ENCODE results near the gene CAPN12. TPM values are rescaled to one million over a fixed set of nuclear protein-coding genes. Genes with fewer than 3 reads are reported as not detected.

The CAPN12 gene
- polyA plus RNA-seq, 1 donor (not counting 4 experiments of a cell fraction or from before 2014, with no cell fraction given), result 5.6 TPM

- no peak overlapping the region for H3K27ac ChIP-seq (ENCODE audit: control insufficient read depth, insufficient read depth, low read length)
- no peak for FAIRE-seq
- H3K9me1 ChIP-seq (ENCODE audit: control insufficient read depth, extremely low read depth, insufficient read depth, low read length), result no peaks in the 10 kb centered on the region
- no peak for TF ChIP-seq CTCF (optimal IDR thresholded peaks at IDR 0.05 in 1 of 3, IDR thresholded peaks at IDR 0.05 in 1 of 3, conservative IDR thresholded peaks at IDR 0.05 in 1 of 3; ENCODE audit: extremely low read depth in 1 of 3, insufficient read depth in 2 of 3, low read length in 3 of 3)
- TF ChIP-seq EZH2 (IDR thresholded peaks at IDR 0.05; ENCODE audit: low read length), result no peak
- H3K9ac ChIP-seq (ENCODE audit: control insufficient read depth, extremely low read depth, insufficient read depth, low read length), result no peak overlapping the region
- peaks cover 6% of the 10 kb centered on the region for H3K4me1 ChIP-seq (ENCODE audit: control insufficient read depth, extremely low read depth, insufficient read depth, low read length)
- no peak overlapping the region for H3K4me2 ChIP-seq (ENCODE audit: control insufficient read depth, extremely low read depth, insufficient read depth, low read depth, low read length)
- dilution Hi-C loops (cut with MboI; ENCODE audit: extremely low pct_ligation_motif_present, low sequenced_read_pairs), result no loop called here
- peaks cover 6% of the 10 kb centered on the region for H4K20me1 ChIP-seq (ENCODE audit: control insufficient read depth, extremely low read depth, insufficient read depth, low read length)
- H2AFZ ChIP-seq (ENCODE audit: control insufficient read depth, low read length), result no peak overlapping the region
- peaks cover 82 to 91% of the 10 kb centered on the region in 2 experiments for H3K36me3 ChIP-seq (ENCODE audit: control insufficient read depth in 2 of 2, extremely low read depth in 1 of 2, insufficient read depth in 2 of 2, low read length in 2 of 2)
- peaks cover 87% of the 10 kb centered on the region for H3K79me2 ChIP-seq (ENCODE audit: control insufficient read depth, insufficient read depth, low read length)
- H3K9me3 ChIP-seq (ENCODE audit: control insufficient read depth, low read depth, low read length), result no peaks in the 10 kb centered on the region
- no peak overlapping the region for H3K4me3 ChIP-seq (ENCODE audit: control insufficient read depth in 2 of 3, extremely low read depth in 1 of 3, insufficient read depth in 2 of 3, low read depth in 1 of 3, low read length in 3 of 3)
- H3K27me3 ChIP-seq (ENCODE audit: control insufficient read depth, extremely low read depth, insufficient read depth, low read length), result no peaks in the 10 kb centered on the region
- no peak for DNase-seq (ENCODE audit: low read depth, low spot score)
Measured at GRCh38 chr19:38704488-38705026, 39.7 kb downstream of the CAPN12 start.

- H3K4me2 ChIP-seq (ENCODE audit: control insufficient read depth, extremely low read depth, insufficient read depth, low read depth, low read length), result no peak overlapping the region
- no peak overlapping the region for H3K4me3 ChIP-seq (ENCODE audit: control insufficient read depth in 2 of 3, extremely low read depth in 1 of 3, insufficient read depth in 2 of 3, low read depth in 1 of 3, low read length in 3 of 3)
- no peaks in the 10 kb centered on the region for H3K27me3 ChIP-seq (ENCODE audit: control insufficient read depth, extremely low read depth, insufficient read depth, low read length)
- peaks cover 72 to 86% of the 10 kb centered on the region in 2 experiments for H3K36me3 ChIP-seq (ENCODE audit: control insufficient read depth in 2 of 2, extremely low read depth in 1 of 2, insufficient read depth in 2 of 2, low read length in 2 of 2)
- peaks cover 6% of the 10 kb centered on the region for H4K20me1 ChIP-seq (ENCODE audit: control insufficient read depth, extremely low read depth, insufficient read depth, low read length)
- peaks cover 9% of the 10 kb centered on the region for H3K4me1 ChIP-seq (ENCODE audit: control insufficient read depth, extremely low read depth, insufficient read depth, low read length)
- H3K9ac ChIP-seq (ENCODE audit: control insufficient read depth, extremely low read depth, insufficient read depth, low read length), result no peak overlapping the region
- no peak for DNase-seq (ENCODE audit: low read depth, low spot score)
- H3K27ac ChIP-seq (ENCODE audit: control insufficient read depth, insufficient read depth, low read length), result no peak overlapping the region
- dilution Hi-C loops (cut with MboI; ENCODE audit: extremely low pct_ligation_motif_present, low sequenced_read_pairs), result no loop called here
- H2AFZ ChIP-seq (ENCODE audit: control insufficient read depth, low read length), result no peak overlapping the region
- no peaks in the 10 kb centered on the region for H3K9me1 ChIP-seq (ENCODE audit: control insufficient read depth, extremely low read depth, insufficient read depth, low read length)
- TF ChIP-seq CTCF (optimal IDR thresholded peaks at IDR 0.05 in 1 of 3, IDR thresholded peaks at IDR 0.05 in 1 of 3, conservative IDR thresholded peaks at IDR 0.05 in 1 of 3; ENCODE audit: extremely low read depth in 1 of 3, insufficient read depth in 2 of 3, low read length in 3 of 3) (no peak), EZH2 (IDR thresholded peaks at IDR 0.05; ENCODE audit: low read length) (no peak)
- H3K9me3 ChIP-seq (ENCODE audit: control insufficient read depth, low read depth, low read length), result no peaks in the 10 kb centered on the region
- peaks cover 94% of the 10 kb centered on the region for H3K79me2 ChIP-seq (ENCODE audit: control insufficient read depth, insufficient read depth, low read length)
- no peak for FAIRE-seq
Measured at GRCh38 chr19:38703509-38703908, 40.8 kb downstream of the CAPN12 start.
